ENCODE measurements around the gene SLC12A7.
"Not testable (repeated sequence)": the region's sequence is repeated elsewhere in the genome, so short reads cannot be mapped to it uniquely, and the experiment has no call there.

DNA sequence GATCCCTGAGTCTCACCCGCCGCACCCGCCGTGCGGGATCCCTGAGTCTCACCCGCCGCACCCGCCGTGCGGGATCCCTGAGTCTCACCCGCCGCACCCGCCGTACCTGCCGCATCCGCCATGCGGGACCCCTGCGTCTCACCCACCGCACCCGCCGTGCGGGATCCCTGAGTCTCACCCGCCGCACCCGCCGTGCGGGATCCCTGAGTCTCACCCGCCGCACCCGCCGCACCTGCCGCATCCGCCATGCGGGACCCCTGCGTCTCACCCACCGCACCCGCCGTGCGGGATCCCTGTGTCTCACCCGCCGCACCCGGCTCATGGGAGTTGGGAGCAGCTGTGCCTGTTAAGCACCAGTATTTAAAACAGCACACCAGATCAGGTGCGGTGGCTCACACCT is 50.6 kb downstream of the SLC12A7 start:
- not testable (repeated sequence) for TF ChIP-seq ZNF416 (tag by site-specific recombination; IDR thresholded peaks at IDR 0.05); HOXA7 (CRISPR knock-in tag; IDR thresholded peaks at IDR 0.05; ENCODE audit: borderline replicate concordance); TRIM28 (IDR thresholded peaks at IDR 0.05; ENCODE audit: borderline replicate concordance, low read length); REPIN1 (tag by site-specific recombination; IDR thresholded peaks at IDR 0.05; ENCODE audit: low read depth); MZF1 (tag by site-specific recombination; IDR thresholded peaks at IDR 0.05; ENCODE audit: borderline replicate concordance); ZNF19 (tag by site-specific recombination; IDR thresholded peaks at IDR 0.05; ENCODE audit: low read depth); ZNF404 (tag by site-specific recombination; IDR thresholded peaks at IDR 0.05)
- TF ChIP-seq, protein P1, sequence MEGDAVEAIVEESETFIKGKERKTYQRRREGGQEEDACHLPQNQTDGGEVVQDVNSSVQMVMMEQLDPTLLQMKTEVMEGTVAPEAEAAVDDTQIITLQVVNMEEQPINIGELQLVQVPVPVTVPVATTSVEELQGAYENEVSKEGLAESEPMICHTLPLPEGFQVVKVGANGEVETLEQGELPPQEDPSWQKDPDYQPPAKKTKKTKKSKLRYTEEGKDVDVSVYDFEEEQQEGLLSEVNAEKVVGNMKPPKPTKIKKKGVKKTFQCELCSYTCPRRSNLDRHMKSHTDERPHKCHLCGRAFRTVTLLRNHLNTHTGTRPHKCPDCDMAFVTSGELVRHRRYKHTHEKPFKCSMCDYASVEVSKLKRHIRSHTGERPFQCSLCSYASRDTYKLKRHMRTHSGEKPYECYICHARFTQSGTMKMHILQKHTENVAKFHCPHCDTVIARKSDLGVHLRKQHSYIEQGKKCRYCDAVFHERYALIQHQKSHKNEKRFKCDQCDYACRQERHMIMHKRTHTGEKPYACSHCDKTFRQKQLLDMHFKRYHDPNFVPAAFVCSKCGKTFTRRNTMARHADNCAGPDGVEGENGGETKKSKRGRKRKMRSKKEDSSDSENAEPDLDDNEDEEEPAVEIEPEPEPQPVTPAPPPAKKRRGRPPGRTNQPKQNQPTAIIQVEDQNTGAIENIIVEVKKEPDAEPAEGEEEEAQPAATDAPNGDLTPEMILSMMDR (tag by site-specific recombination; IDR thresholded peaks at IDR 0.05) = not testable (repeated sequence)
